MCF 10A (cell line): ENCODE data around the gene FIBCD1. TPM values are rescaled to one million over a fixed set of nuclear protein-coding genes. Genes with fewer than 3 reads are reported as not detected.
A peak's percentile ranks its signal among the peaks of the same experiment; 100 is the strongest.

Experiments
- BruUV-seq: library from RNA; stranded (reverse); fragments of 400-500 nt; replicated peaks from 2 replicates; lab custom pipeline; 2021; lab: Mats Ljungman, UMichigan
- CTCF ChIA-PET: fragments of 300-600 bp; sonication (Branson Sonifier 250); formaldehyde crosslinking; extraction: SDS; loops from one replicate; lab custom pipeline; 2021; ENCODE audit warnings: antibody characterized with exemption, inconsistent platforms; lab: Yijun Ruan, JAX
- POLR2A ChIA-PET: fragments of 300-600, 350-650 bp; sonication (Branson Sonifier 250); formaldehyde crosslinking; extraction: SDS; loops from one replicate; lab custom pipeline; 2020; ENCODE audit warnings: antibody characterized with exemption, inconsistent platforms; lab: Yijun Ruan, JAX
- DNase-seq: peaks from one replicate; pipeline ENCODE4 v3.0.0-alpha.2; 2018; ENCODE audit not compliant: unreplicated experiment
- H3K27ac Mint-ChIP-seq: one replicate; pipeline ENCODE4 v1.8.0; 2022; ENCODE audit warnings: mild to moderate bottlenecking, low read depth, mixed read lengths; ENCODE audit not compliant: unreplicated experiment
- H3K27me3 Mint-ChIP-seq: one replicate; pipeline ENCODE4 v1.8.0; 2022; ENCODE audit warnings: mixed read lengths; ENCODE audit not compliant: insufficient read depth, unreplicated experiment
- H3K36me3 Mint-ChIP-seq: one replicate; pipeline ENCODE4 v1.8.0; 2022; ENCODE audit warnings: mild to moderate bottlenecking, moderate library complexity, mixed read lengths; ENCODE audit not compliant: insufficient read depth, unreplicated experiment
- H3K4me1 Mint-ChIP-seq: one replicate; pipeline ENCODE4 v1.8.0; 2022; ENCODE audit warnings: mixed read lengths; ENCODE audit not compliant: insufficient read depth, unreplicated experiment
- H3K4me3 Mint-ChIP-seq: one replicate; pipeline ENCODE4 v1.8.0; 2022; ENCODE audit warnings: mild to moderate bottlenecking, moderate library complexity, mixed read lengths; ENCODE audit not compliant: unreplicated experiment
- H3K9me3 Mint-ChIP-seq: one replicate; pipeline ENCODE4 v1.8.0; 2022; ENCODE audit warnings: mixed read lengths; ENCODE audit not compliant: unreplicated experiment
- intact Hi-C: fragments of 100-400 bp; cut with micrococcal nuclease; formaldehyde crosslinking; loops from 2 replicates; pipeline ENCODE4 v1.14.1; 2022
- total RNA-seq: library from RNA; stranded (reverse); gene quantifications from 2 replicates; pipeline ENCODE4 v1.2.3, GENCODE V29; 2022
- TF ChIP-seq, protein P1 (sequence below): fragments of 200-600 bp; IDR thresholded peaks from one replicate; pipeline ENCODE4 v1.8.0; 2022; ENCODE audit warnings: antibody characterized with exemption, mild to moderate bottlenecking; ENCODE audit not compliant: unreplicated experiment

The FIBCD1 gene
- total RNA-seq, 1 experiment from 2014 or later: 1.6 TPM

DNA sequence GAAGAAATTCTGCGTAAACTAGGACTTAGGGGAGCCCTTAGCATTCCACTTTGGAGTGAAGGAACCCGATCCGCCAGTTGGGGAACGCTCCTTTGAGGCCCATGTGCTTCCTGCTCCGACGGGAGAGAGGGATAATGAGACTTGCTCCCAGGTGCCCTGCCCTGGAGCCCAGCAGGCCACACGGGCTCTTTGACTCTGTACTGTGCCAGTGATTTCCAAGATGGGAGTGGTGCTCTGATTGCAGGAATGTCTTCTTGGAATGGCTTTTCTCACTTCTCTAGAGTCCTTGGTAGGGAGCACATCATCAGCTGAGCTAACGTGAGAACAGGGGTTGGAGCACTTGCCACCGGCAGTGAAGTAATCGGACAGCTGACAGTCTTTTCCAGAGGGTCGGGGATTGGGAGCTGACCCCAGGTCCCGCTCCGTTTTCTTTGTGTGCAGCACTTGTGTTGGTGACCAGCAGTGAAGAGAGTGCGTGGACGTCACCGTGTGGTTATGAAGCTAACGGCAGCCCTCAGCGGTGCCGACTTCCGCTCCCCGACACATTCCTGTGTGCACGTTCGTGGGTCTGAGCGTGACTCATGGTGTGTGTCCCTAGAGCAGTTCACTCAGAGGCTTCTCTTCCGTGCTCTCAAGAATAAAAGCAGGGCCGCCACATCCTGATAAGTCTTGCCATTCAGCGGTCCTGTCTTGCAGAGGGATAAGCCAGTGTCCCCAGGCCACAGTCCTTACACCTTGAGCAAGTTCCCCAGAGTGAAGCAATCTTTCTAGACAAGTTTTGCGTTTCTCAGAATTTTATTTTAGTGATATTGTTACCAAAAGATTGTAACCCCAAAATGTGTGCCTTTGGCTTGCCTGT is 78.4 kb downstream of the FIBCD1 start:
- intact Hi-C loops: no loop called here
- CTCF ChIA-PET: interaction anchor here (0.5 to 10.8 kb wide), 3 partner anchors 91 to 155 kb away, joined by 4 to 235 read pairs (median 224); no protein-coding TSS in a partner anchor
- Mint-ChIP-seq H3K27me3 (no peaks in the 10 kb centered on the region), H3K4me3 (no peak overlapping the region), H3K9me3 (no peaks in the 10 kb centered on the region), H3K27ac (no peak overlapping the region), H3K4me1 (no peaks in the 10 kb centered on the region), H3K36me3 (peaks cover 73% of the 10 kb centered on the region)
- TF ChIP-seq, protein P1, sequence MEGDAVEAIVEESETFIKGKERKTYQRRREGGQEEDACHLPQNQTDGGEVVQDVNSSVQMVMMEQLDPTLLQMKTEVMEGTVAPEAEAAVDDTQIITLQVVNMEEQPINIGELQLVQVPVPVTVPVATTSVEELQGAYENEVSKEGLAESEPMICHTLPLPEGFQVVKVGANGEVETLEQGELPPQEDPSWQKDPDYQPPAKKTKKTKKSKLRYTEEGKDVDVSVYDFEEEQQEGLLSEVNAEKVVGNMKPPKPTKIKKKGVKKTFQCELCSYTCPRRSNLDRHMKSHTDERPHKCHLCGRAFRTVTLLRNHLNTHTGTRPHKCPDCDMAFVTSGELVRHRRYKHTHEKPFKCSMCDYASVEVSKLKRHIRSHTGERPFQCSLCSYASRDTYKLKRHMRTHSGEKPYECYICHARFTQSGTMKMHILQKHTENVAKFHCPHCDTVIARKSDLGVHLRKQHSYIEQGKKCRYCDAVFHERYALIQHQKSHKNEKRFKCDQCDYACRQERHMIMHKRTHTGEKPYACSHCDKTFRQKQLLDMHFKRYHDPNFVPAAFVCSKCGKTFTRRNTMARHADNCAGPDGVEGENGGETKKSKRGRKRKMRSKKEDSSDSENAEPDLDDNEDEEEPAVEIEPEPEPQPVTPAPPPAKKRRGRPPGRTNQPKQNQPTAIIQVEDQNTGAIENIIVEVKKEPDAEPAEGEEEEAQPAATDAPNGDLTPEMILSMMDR: no peak
- no TSS peak for BruUV-seq
- POLR2A ChIA-PET: no interaction called here
- no peak for DNase-seq

DNA sequence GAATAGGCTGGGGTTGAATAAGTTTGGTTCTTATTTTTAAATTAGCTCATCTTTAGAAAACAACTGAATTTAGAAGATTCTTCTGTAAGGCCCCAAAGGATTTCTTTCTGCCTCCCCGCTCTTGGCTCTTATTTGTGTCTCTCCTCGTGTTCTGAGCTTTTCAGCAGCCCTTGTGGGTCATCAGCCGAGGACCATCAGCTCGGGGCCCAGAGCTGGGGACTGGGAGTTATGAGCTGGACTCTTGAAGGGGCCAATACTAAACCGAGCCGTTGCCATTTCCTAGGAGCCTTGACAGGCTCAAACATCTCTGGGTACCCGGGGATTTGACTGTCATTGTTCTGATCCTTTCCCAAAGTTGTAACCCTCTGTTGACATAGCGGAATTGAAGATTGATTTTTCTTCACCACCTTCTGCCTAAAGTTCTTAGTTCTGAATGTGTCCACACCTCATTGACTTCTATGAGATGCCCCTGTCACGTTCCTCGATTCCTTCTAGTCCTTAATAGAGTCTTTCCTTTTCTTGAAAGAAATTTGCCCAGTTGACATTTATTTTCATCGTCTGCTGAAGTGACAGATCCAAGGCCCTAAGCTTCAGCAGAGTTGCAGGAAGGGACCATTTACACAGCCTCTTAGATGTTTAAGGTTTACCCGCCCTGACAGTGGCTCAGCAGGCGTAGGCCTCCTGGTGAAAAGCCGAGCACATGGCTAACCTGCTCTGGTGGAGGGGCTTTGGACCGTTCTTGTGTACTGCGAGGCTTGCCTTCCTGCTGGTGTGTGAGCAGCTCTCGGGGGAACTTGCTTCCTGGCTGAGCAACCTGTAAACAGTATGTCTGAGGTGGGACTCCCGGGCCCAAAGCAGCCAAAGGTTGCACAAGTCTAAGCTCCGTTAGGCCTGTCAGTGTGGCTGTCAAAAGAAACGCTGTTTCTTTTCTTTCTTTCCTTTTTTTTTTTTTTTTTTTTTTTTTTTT is 80.0 kb downstream of the FIBCD1 start:
- Mint-ChIP-seq H3K4me1 (no peaks in the 10 kb centered on the region), H3K27me3 (no peaks in the 10 kb centered on the region), H3K27ac (no peak overlapping the region), H3K4me3 (no peak overlapping the region), H3K36me3 (peaks cover 75% of the 10 kb centered on the region), H3K9me3 (no peaks in the 10 kb centered on the region)
- TF ChIP-seq, protein P1: no peak
- intact Hi-C loops: no loop called here
- CTCF ChIA-PET: interaction anchor here (0.5 to 2.2 kb wide), 10 partner anchors 9 to 1398 kb away, joined by 3 to 13 read pairs (median 4); no protein-coding TSS in a partner anchor
- POLR2A ChIA-PET: interaction anchor here (0.6 kb wide), 1 partner anchor 1000 kb away, joined by 4 read pairs; no protein-coding TSS in a partner anchor
- DNase-seq: no peak
- BruUV-seq: no TSS peak

DNA sequence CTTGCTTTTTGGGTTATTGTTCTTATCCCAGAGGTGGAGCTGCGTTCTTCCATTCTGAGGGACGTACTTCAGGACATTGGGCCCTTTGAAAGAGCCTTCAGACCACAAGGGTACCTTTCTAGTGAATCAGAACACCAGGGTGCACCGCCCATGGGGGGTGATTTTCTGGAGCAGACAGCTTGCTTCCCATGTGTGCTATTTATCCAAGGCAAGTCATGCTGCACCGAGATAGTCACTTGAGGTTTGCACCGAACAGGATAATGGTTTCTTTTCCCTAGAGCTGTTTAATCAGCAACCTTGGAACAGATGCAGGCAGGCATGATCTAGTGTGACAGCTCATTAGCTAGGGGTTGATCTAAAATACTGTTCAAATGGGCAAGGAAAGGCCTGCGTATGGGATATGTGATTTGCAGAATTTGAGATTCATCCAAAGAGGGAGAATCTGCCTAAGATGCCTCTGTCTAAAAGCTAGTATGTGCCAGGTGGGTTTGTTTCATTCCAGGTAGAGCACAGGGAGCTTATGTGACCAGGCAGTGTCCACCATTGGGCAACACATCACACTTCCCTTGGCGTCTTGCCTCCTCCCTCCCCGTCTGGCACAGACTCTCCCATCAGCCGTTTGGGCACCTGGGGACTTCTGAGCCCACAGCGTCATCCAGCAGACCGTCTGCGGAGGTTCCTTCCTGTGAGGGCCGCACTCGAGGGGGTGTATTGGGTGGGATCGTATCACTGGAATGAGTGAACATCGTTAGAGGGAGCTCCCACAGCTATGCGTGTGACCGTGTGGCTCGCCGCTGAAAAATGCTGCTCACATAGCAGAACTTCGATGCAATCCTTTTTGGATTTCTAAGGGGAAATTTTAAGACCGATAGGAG is 80.9 kb downstream of the FIBCD1 start:
- no TSS peak for BruUV-seq
- H3K4me1 Mint-ChIP-seq: no peaks in the 10 kb centered on the region
- H3K36me3 Mint-ChIP-seq: peaks cover 71% of the 10 kb centered on the region
- peak; percentile 37 for DNase-seq
- H3K27ac Mint-ChIP-seq: no peak overlapping the region
- TF ChIP-seq, protein P1: no peak
- H3K27me3 Mint-ChIP-seq: no peaks in the 10 kb centered on the region
- no peak overlapping the region for H3K4me3 Mint-ChIP-seq
- ChIA-PET CTCF (interaction anchor here (0.5 to 2.2 kb wide), 9 partner anchors 9 to 1827 kb away, joined by 3 to 13 read pairs (median 4); no protein-coding TSS in a partner anchor), POLR2A (interaction anchor here (0.6 kb wide), 1 partner anchor 10 kb away, joined by 3 read pairs; no protein-coding TSS in a partner anchor)
- no peaks in the 10 kb centered on the region for H3K9me3 Mint-ChIP-seq
- intact Hi-C loops: no loop called here
